OCI-LY7 (cell line): ENCODE measurements around the gene SPAG16. TPM values are rescaled to one million over a fixed set of nuclear protein-coding genes. Genes with fewer than 3 reads are reported as not detected.

ENCODE experiments used
- BruUV-seq: library from RNA; stranded (reverse); fragments of 400-500 nt; replicated peaks from 2 replicates; lab custom pipeline; 2021; lab: Mats Ljungman, UMichigan
- CTCF ChIA-PET: fragments of 300-600 bp; sonication (Branson Sonifier 250); formaldehyde crosslinking; loops from one replicate; lab custom pipeline; 2022; ENCODE audit warnings: antibody characterized with exemption; ENCODE audit not compliant: unreplicated experiment; lab: Charles Lee
- POLR2A ChIA-PET: fragments of 300-600 bp; sonication (Branson Sonifier 250); formaldehyde crosslinking; loops from one replicate; lab custom pipeline; 2022; ENCODE audit warnings: antibody characterized with exemption; lab: Charles Lee
- DNase-seq: peaks from one replicate; pipeline ENCODE4 v3.0.0-alpha.2; 2015; ENCODE audit warnings: low spot score
- H2AFZ ChIP-seq: fragments of 200-600 bp; sonication (generic), shearing (Covaris generic); 2 replicates; pipeline ENCODE4 v1.6.1; 2014; ENCODE audit warnings: mild to moderate bottlenecking, antibody characterized with exemption, low read length, moderate library complexity
- H3K27ac ChIP-seq: fragments of 200-600 bp; sonication (generic); 2 replicates; pipeline ENCODE4 v1.5.1; 2014; ENCODE audit warnings: mixed run types, low read depth, mild to moderate bottlenecking, moderate library complexity, low read length, inconsistent platforms; ENCODE audit not compliant: poor library complexity, severe bottlenecking
- H3K36me3 ChIP-seq: fragments of 200-600 bp; sonication (generic); 2 replicates; pipeline ENCODE4 v1.6.1; 2014; ENCODE audit warnings: mild to moderate bottlenecking, antibody characterized with exemption, low read length, moderate library complexity, mixed read lengths; ENCODE audit not compliant: insufficient read depth
- H3K4me1 ChIP-seq: fragments of 200-600 bp; sonication (generic); 2 replicates; pipeline ENCODE4 v1.5.1; 2014; ENCODE audit warnings: mild to moderate bottlenecking, low read length; ENCODE audit not compliant: insufficient read depth, poor library complexity, severe bottlenecking
- H3K4me2 ChIP-seq: fragments of 200-600 bp; sonication (generic); 2 replicates; pipeline ENCODE4 v1.6.1; 2014; ENCODE audit warnings: mild to moderate bottlenecking, low read length
- H3K4me3 ChIP-seq: fragments of 200-600 bp; sonication (generic); 2 replicates; pipeline ENCODE4 v1.5.1; 2014; ENCODE audit warnings: mild to moderate bottlenecking, low read depth, low read length; ENCODE audit not compliant: poor library complexity, severe bottlenecking
- H3K79me2 ChIP-seq: fragments of 200-600 bp; sonication (generic); 2 replicates; pipeline ENCODE4 v1.6.1; 2016; ENCODE audit warnings: low read depth, mild to moderate bottlenecking, low read length, moderate library complexity, mixed read lengths; ENCODE audit not compliant: insufficient read depth
- H3K9me2 ChIP-seq: fragments of 200-600 bp; sonication (generic); 2 replicates; pipeline ENCODE4 v1.6.1; 2016; ENCODE audit warnings: mild to moderate bottlenecking, low read length, mixed read lengths; ENCODE audit not compliant: insufficient read depth
- H3K9me3 ChIP-seq: fragments of 200-600 bp; sonication (generic); 2 replicates; pipeline ENCODE4 v1.6.1; 2014; ENCODE audit warnings: mild to moderate bottlenecking, mixed run types, low read length, mixed read lengths
- H4K20me1 ChIP-seq: fragments of 200-600 bp; sonication (generic); 2 replicates; pipeline ENCODE4 v1.6.1; 2014; ENCODE audit warnings: mild to moderate bottlenecking, antibody characterized with exemption, low read length, moderate library complexity, mixed read lengths; ENCODE audit not compliant: insufficient read depth
- CTCF ChIP-seq: fragments of 200-600 bp; sonication (generic); conservative IDR thresholded peaks from 2 replicates; pipeline ENCODE4 v1.5.1; 2014; ENCODE audit warnings: mild to moderate bottlenecking, antibody characterized with exemption, low read length, moderate library complexity, mixed read lengths
- EZH2phosphoT487 ChIP-seq: fragments of 200-600 bp; sonication (generic); IDR thresholded peaks from 2 replicates; pipeline ENCODE4 v1.6.1; 2018; ENCODE audit warnings: low read depth, borderline replicate concordance, mild to moderate bottlenecking, mixed run types, antibody characterized with exemption, low read length, moderate library complexity, mixed read lengths
- intact Hi-C: fragments of 100-400 bp; cut with micrococcal nuclease; formaldehyde crosslinking; loops from one replicate; pipeline ENCODE4 v1.10.0; 2022; ENCODE audit not compliant: unreplicated experiment
- total RNA-seq, 2 experiments: library from RNA; depleted of rRNA in 1 of 2; stranded (reverse); fragments of >200 nt in 1 of 2; shearing (Covaris generic) in 1 of 2; gene quantifications; 2 replicates each; pipeline ENCODE4 v1.2.3, GENCODE V29; 2014 to 2022

Gene SPAG16
- total RNA-seq, 2 experiments from 2014 or later = 22.1 to 24.2 TPM

GRCh38 chr2:214310319-214310718 lies 1026.1 kb downstream of the SPAG16 start:
- no peak overlapping the region for H3K27ac ChIP-seq
- no peaks in the 10 kb centered on the region for H3K4me1 ChIP-seq
- POLR2A ChIA-PET = interaction anchor here (0.5 to 0.7 kb wide), 2 partner anchors 337 to 1270 kb away, joined by 3 to 4 read pairs; no protein-coding TSS in a partner anchor
- H3K4me3 ChIP-seq = no peak overlapping the region
- intact Hi-C loops = no loop called here
- DNase-seq = no peak
- CTCF ChIA-PET = no interaction called here
- no peaks in the 10 kb centered on the region for H4K20me1 ChIP-seq
- no peaks in the 10 kb centered on the region for H3K79me2 ChIP-seq
- no TSS peak for BruUV-seq
- H3K9me2 ChIP-seq = no peaks in the 10 kb centered on the region
- H3K9me3 ChIP-seq = no peaks in the 10 kb centered on the region
- no peaks in the 10 kb centered on the region for H3K36me3 ChIP-seq
- H2AFZ ChIP-seq = no peak overlapping the region
- TF ChIP-seq CTCF (peak; percentile 51), EZH2phosphoT487 (no peak)
- no peak overlapping the region for H3K4me2 ChIP-seq

GRCh38 chr2:214311031-214311533 lies 1026.8 kb downstream of the SPAG16 start:
- CTCF ChIA-PET = no interaction called here
- POLR2A ChIA-PET = no interaction called here
- H3K4me1 ChIP-seq = no peaks in the 10 kb centered on the region
- intact Hi-C loops = no loop called here
- H4K20me1 ChIP-seq = no peaks in the 10 kb centered on the region
- TF ChIP-seq EZH2phosphoT487 = no peak
- no peak for TF ChIP-seq CTCF
- no peak for DNase-seq
- H3K4me3 ChIP-seq = no peak overlapping the region
- H3K4me2 ChIP-seq = no peak overlapping the region
- H3K27ac ChIP-seq = no peak overlapping the region
- H2AFZ ChIP-seq = no peak overlapping the region
- no peaks in the 10 kb centered on the region for H3K36me3 ChIP-seq
- BruUV-seq = no TSS peak
- no peaks in the 10 kb centered on the region for H3K9me2 ChIP-seq
- H3K79me2 ChIP-seq = no peaks in the 10 kb centered on the region
- no peaks in the 10 kb centered on the region for H3K9me3 ChIP-seq

GRCh38 chr2:214311931-214312749 lies 1027.9 kb downstream of the SPAG16 start:
- no peaks in the 10 kb centered on the region for H3K9me2 ChIP-seq
- no peak overlapping the region for H3K4me2 ChIP-seq
- intact Hi-C loops = no loop called here
- H3K27ac ChIP-seq = no peak overlapping the region
- ChIA-PET CTCF (no interaction called here), POLR2A (interaction anchor here (0.8 kb wide), 1 partner anchor 1946 kb away, joined by 3 read pairs; no protein-coding TSS in a partner anchor)
- H3K9me3 ChIP-seq = no peaks in the 10 kb centered on the region
- H4K20me1 ChIP-seq = no peaks in the 10 kb centered on the region
- H2AFZ ChIP-seq = no peak overlapping the region
- DNase-seq = no peak
- no peaks in the 10 kb centered on the region for H3K36me3 ChIP-seq
- TF ChIP-seq EZH2phosphoT487 = no peak
- no peak for TF ChIP-seq CTCF
- H3K4me1 ChIP-seq = no peaks in the 10 kb centered on the region
- H3K79me2 ChIP-seq = no peaks in the 10 kb centered on the region
- no TSS peak for BruUV-seq
- no peak overlapping the region for H3K4me3 ChIP-seq
